ENCODE results near the gene SUPT20HL2.

DNA sequence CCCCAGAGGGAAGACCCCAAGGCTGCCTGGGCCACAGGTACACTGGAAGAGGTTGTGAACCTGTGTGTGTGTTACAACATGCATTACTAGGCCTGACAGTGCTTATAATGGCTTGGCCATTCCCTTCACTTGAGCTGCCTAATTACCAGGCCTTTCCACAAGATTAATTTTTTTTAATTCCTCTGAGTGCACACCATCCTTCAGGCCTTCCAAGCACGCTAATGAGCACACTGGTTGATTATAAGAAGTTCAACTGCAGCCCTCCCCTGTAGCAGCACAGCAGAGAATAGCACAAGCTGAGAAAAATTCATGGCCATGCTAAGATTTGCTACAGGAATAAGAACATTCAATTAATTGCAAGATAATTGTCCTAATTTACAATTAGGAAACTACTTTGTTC lies 2.2 kb upstream of the SUPT20HL2 start:
- TF ChIP-seq, protein P1, sequence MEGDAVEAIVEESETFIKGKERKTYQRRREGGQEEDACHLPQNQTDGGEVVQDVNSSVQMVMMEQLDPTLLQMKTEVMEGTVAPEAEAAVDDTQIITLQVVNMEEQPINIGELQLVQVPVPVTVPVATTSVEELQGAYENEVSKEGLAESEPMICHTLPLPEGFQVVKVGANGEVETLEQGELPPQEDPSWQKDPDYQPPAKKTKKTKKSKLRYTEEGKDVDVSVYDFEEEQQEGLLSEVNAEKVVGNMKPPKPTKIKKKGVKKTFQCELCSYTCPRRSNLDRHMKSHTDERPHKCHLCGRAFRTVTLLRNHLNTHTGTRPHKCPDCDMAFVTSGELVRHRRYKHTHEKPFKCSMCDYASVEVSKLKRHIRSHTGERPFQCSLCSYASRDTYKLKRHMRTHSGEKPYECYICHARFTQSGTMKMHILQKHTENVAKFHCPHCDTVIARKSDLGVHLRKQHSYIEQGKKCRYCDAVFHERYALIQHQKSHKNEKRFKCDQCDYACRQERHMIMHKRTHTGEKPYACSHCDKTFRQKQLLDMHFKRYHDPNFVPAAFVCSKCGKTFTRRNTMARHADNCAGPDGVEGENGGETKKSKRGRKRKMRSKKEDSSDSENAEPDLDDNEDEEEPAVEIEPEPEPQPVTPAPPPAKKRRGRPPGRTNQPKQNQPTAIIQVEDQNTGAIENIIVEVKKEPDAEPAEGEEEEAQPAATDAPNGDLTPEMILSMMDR (IDR thresholded peaks at IDR 0.05): no peak
- no peak for TF ChIP-seq POLR2A (IDR thresholded peaks at IDR 0.05)
